SK-N-SH (cell line): ENCODE data around the gene ARL4A.

Experiments used
- CTCF ChIP-seq: fragments of 200-600 bp; sonication (generic); IDR thresholded peaks from 2 replicates; pipeline ENCODE4 v1.6.1; 2017; ENCODE audit warnings: antibody characterized with exemption, mild to moderate bottlenecking, moderate library complexity
- MEF2A ChIP-seq: IDR thresholded peaks from 2 replicates; pipeline ENCODE4 v1.4.0; 2012; ENCODE audit warnings: low read depth, borderline replicate concordance
- RXRA ChIP-seq: IDR thresholded peaks from 2 replicates; pipeline ENCODE4 v1.4.0; 2012; ENCODE audit warnings: low read depth, mild to moderate bottlenecking, borderline replicate concordance

- TF ChIP-seq CTCF (no peak), RXRA (no peak), MEF2A (no peak)
Observed at GRCh38 chr7:12737373-12737772, 49.9 kb downstream of the ARL4A start.
